Testis (tissue), 3 donors: ENCODE measurements around the gene TMA7B. TPM values are rescaled to one million over a fixed set of nuclear protein-coding genes. Genes with fewer than 3 reads are reported as not detected.

Experiments used
- DNase-seq: peaks from one replicate; pipeline ENCODE4 v3.0.0-alpha.2; 2019
- H3K27ac ChIP-seq, 2 donors: fragments of 200-600 bp; sonication (generic); one replicate each; pipeline ENCODE4 v1.5.1; 2019
- H3K27me3 ChIP-seq: fragments of 200-600 bp; sonication (generic); one replicate; pipeline ENCODE4 v1.5.1; 2019
- H3K36me3 ChIP-seq: fragments of 200-600 bp; sonication (generic); one replicate; pipeline ENCODE4 v1.5.1; 2017; ENCODE audit warnings: low read depth; ENCODE audit errors: missing control alignments
- H3K4me1 ChIP-seq: fragments of 200-600 bp; sonication (generic); one replicate; pipeline ENCODE4 v1.5.1; 2019
- H3K4me3 ChIP-seq, 2 donors: fragments of 200-600 bp; sonication (generic); one replicate each; pipeline ENCODE4 v1.5.1; 2017 to 2019
- H3K9me3 ChIP-seq: fragments of 200-600 bp; sonication (generic); one replicate; pipeline ENCODE4 v1.5.1; 2017
- POLR2A ChIP-seq: fragments of 450-650 bp; IDR thresholded peaks from one replicate; pipeline ENCODE4 v1.6.1; 2017; ENCODE audit warnings: antibody characterized with exemption, mild to moderate bottlenecking, moderate library complexity
- WGBS, 2 donors: methylation state at CpG; one replicate each; pipeline ENCODE4 v1.1.5; 2018; 5-methylcytosine and 5-hydroxymethylcytosine counted together
- intact Hi-C: fragments of 100-400 bp; cut with DNase I; formaldehyde crosslinking; loops from one replicate; pipeline ENCODE4 v1.15.1; 2023; ENCODE audit warnings: low total_unique reads
- polyA plus RNA-seq: library from polyadenylated mRNA; stranded (reverse); fragments of 350-450 nt; fragmentation: Illumina TruSeq; extraction: RNeasy Lipid Tissue Mini Kit (QIAGEN cat#74804); gene quantifications from one replicate; pipeline ENCODE4 v1.2.3, GENCODE V29; 2014; ENCODE audit warnings: low read depth, low replicate concordance; ENCODE audit not compliant: insufficient read depth
- total RNA-seq, 2 donors: library from RNA; depleted of rRNA; stranded (reverse); fragments of >200 nt; gene quantifications; one replicate each; pipeline ENCODE4 v1.2.3, GENCODE V29; 2016
- TF ChIP-seq, protein P1 (sequence below), 3 experiments: fragments of 450-650 bp in 2 of 3; fragments of 200-600 bp in 1 of 3; sonication (generic) in 1 of 3; IDR thresholded peaks; one replicate each; pipeline ENCODE4 v1.5.1; 2016 to 2019; ENCODE audit warnings: antibody characterized with exemption in 3 of 3, mild to moderate bottlenecking in 2 of 3, moderate library complexity in 1 of 3

TMA7B gene
- total and polyA plus RNA-seq, 3 donors from 2014 or later, result 0.43 to 0.47 TPM; not detected in 1

DNA sequence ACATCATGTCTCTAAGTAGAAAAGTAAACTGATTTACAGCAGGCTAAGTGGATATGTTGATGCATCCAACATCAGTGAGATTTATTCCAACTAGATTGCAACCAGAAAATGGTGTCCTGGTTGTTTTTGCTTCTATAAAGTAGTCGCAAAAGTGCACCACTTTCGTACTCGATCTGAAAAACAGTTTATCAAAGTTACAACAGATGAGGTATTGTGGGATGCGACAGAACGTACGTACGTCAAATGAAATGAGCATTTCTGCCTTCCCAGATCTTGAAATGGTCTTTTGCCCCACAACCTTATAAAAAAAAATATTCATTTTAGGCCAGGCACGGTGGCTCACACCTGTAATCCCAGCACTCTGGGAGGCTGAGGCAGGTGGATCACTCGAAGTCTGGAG, 45.6 kb upstream of the TMA7B start:
- no peaks in the 10 kb centered on the region for H3K36me3 ChIP-seq
- H3K27me3 ChIP-seq, result no peaks in the 10 kb centered on the region
- no peak overlapping the region for H3K4me3 ChIP-seq
- DNase-seq, result no peak
- WGBS, 2 donors, result 92 to 94% methylated on average over 9 of the region's 9 CpGs
- TF ChIP-seq, protein P1, sequence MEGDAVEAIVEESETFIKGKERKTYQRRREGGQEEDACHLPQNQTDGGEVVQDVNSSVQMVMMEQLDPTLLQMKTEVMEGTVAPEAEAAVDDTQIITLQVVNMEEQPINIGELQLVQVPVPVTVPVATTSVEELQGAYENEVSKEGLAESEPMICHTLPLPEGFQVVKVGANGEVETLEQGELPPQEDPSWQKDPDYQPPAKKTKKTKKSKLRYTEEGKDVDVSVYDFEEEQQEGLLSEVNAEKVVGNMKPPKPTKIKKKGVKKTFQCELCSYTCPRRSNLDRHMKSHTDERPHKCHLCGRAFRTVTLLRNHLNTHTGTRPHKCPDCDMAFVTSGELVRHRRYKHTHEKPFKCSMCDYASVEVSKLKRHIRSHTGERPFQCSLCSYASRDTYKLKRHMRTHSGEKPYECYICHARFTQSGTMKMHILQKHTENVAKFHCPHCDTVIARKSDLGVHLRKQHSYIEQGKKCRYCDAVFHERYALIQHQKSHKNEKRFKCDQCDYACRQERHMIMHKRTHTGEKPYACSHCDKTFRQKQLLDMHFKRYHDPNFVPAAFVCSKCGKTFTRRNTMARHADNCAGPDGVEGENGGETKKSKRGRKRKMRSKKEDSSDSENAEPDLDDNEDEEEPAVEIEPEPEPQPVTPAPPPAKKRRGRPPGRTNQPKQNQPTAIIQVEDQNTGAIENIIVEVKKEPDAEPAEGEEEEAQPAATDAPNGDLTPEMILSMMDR (IDR thresholded peaks at IDR 0.05), result no peak
- TF ChIP-seq POLR2A, result no peak
- no peak overlapping the region for H3K27ac ChIP-seq
- H3K9me3 ChIP-seq, result no peaks in the 10 kb centered on the region
- H3K4me1 ChIP-seq, result no peaks in the 10 kb centered on the region
- intact Hi-C loops, result no loop called here

DNA sequence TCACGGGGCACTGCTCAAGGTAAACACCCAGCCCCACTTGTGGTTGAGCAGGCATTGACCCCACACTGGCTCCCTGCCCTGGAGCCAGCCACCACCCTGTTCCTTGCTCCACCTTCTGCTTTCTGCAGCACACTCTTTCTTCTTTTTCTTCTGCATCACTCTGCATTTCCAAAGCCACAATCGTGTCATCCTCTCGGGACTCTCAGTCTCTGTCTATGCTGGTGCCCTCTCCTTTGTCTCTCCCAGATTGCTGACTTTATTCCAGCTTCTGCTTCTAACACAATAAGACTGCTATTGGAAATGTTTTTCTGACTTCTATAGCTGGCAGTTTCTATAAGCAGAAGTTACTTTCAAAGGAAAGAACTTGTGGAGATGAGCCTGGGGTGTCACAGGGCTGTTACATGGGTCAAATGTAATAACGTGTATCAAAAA, 44.9 kb upstream of the TMA7B start:
- H3K27me3 ChIP-seq, result no peaks in the 10 kb centered on the region
- TF ChIP-seq, protein P1 (IDR thresholded peaks at IDR 0.05), result no peak
- no peak for TF ChIP-seq POLR2A
- intact Hi-C loops, result no loop called here
- no peaks in the 10 kb centered on the region for H3K4me1 ChIP-seq
- no peak overlapping the region for H3K4me3 ChIP-seq
- no peak for DNase-seq
- H3K27ac ChIP-seq, result no peak overlapping the region
- H3K36me3 ChIP-seq, result no peaks in the 10 kb centered on the region
- 71 to 73% methylated on average over 4 of the region's 4 CpGs for WGBS, 2 donors
- no peaks in the 10 kb centered on the region for H3K9me3 ChIP-seq

DNA sequence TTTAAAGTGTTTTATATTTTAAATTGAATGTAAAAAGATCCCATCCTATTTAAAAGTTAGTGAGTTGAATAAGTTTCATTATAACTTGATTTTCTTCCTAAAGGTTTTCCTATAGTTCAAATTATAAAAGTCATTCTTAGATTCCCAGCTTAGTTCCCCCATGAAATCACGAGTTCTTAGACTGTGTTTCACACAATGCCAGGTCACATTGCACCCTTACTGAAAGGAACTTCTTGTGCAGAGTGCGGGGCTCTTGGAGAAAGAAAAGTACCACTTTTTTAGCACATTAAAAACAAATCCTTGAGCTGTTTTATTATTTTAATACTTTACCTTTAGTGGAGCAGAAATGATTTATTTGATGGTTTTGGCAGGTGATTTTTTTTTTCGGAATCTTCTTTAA, 43.7 kb upstream of the TMA7B start:
- intact Hi-C loops, result no loop called here
- no peak for TF ChIP-seq POLR2A
- TF ChIP-seq, protein P1 (IDR thresholded peaks at IDR 0.05), result no peak
- Histone ChIP-seq H3K36me3 (no peaks in the 10 kb centered on the region), H3K4me1 (no peaks in the 10 kb centered on the region), H3K9me3 (no peaks in the 10 kb centered on the region), H3K27me3 (no peaks in the 10 kb centered on the region), H3K4me3 (no peak overlapping the region), H3K27ac (no peak overlapping the region)
- DNase-seq, result no peak
- 75 to 76% methylated on average over 3 of the region's 3 CpGs for WGBS, 2 donors

DNA sequence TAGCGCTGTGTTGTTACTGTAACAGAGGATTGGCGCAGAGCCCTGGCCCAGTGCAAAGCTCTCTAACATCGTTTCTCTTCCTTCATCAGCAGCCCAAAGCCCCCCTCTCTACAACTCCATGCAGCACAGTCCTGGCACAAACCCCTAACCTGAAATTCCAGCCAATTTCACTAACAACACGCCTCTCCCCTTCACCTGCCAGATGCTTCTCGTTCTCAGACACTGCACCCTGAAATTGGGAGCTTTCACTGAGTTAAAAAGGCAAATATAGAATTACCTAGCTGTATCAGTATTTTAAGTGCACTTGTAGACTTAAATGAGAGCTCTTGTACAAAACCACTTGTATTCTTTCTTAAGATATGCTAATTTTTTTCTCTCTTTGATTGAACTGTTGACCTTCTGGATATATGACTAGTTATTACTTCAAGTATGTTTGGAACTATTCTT, 43.0 kb upstream of the TMA7B start:
- no peaks in the 10 kb centered on the region for H3K27me3 ChIP-seq
- DNase-seq, result no peak
- WGBS, 2 donors, result 66 to 67% methylated on average over 5 of the region's 5 CpGs
- intact Hi-C loops, result no loop called here
- H3K4me1 ChIP-seq, result no peaks in the 10 kb centered on the region
- H3K4me3 ChIP-seq, result no peak overlapping the region
- no peak for TF ChIP-seq POLR2A
- TF ChIP-seq, protein P1 (IDR thresholded peaks at IDR 0.05), result no peak
- H3K36me3 ChIP-seq, result no peaks in the 10 kb centered on the region
- H3K27ac ChIP-seq, result no peak overlapping the region
- no peaks in the 10 kb centered on the region for H3K9me3 ChIP-seq

DNA sequence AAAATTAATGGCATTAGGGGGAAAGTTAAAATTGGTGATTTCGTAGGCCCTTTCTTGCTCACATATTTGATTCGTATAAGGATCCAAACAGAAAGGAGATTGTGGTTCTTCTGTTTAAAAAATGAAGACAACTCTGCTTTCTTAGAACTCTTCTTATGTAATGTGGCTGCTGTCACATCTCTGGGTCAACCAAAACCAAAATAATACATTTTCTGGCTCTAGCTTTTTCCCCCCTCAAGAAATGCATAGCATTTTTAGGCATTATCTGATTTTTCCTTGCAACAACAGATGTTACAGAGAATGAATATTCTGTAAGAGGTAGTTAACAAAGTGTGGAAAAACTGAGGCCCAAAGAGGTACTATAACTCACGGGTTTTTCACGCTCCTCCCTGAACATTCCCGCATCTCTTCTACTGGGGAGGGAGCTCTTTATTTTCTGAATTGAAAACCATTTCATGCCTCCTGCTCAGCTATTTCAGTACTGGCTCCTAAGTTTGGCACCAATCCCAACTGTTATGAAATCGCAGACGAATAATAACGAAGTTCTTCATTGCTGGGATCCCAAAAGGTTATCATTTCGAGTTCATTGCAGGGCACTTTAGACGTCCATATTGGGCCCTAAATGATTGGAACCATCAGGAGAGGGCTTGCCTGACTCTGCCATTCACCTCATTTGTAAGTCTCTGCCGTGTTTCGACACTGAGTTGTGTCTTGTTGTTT, 42.3 kb upstream of the TMA7B start:
- WGBS, 2 donors, result 63 to 70% methylated on average over 12 of the region's 12 CpGs
- no peaks in the 10 kb centered on the region for H3K4me1 ChIP-seq
- no peak overlapping the region for H3K4me3 ChIP-seq
- intact Hi-C loops, result no loop called here
- H3K27ac ChIP-seq, result no peak overlapping the region
- TF ChIP-seq POLR2A, result no peak
- TF ChIP-seq, protein P1 (IDR thresholded peaks at IDR 0.05), result no peak
- no peaks in the 10 kb centered on the region for H3K36me3 ChIP-seq
- DNase-seq, result no peak
- H3K27me3 ChIP-seq, result no peaks in the 10 kb centered on the region
- no peaks in the 10 kb centered on the region for H3K9me3 ChIP-seq
